Stimulated activated CD4-positive, alpha-beta T cell treated with anti-CD3 and anti-CD28 coated beads, Interleukin-2, amount 100 ng/mL, for 48 hours (primary cell): ENCODE measurements around the gene SSR3.
"Not testable (repeated sequence)": the region's sequence is repeated elsewhere in the genome, so short reads cannot be mapped to it uniquely, and the experiment has no call there.

Experiments used
- DNase-seq, 2 donors: peaks; one replicate each; pipeline ENCODE4 v3.0.0-alpha.2; 2020

Gene SSR3

GRCh38 chr3:156575641-156576040, 20.7 kb upstream of the SSR3 start:
- DNase-seq, result no peak

- DNase-seq, result not testable (repeated sequence)
These were observed 15.0 kb upstream of the SSR3 start for GRCh38 chr3:156569881-156570280.

- DNase-seq, result not testable (repeated sequence)
These were observed 14.1 kb upstream of the SSR3 start for GRCh38 chr3:156569016-156569415.

- DNase-seq, result no peak
These were observed 9.2 kb upstream of the SSR3 start for GRCh38 chr3:156563900-156564682.

GRCh38 chr3:156562486-156562885, 7.6 kb upstream of the SSR3 start:
- not testable (repeated sequence) for DNase-seq

GRCh38 chr3:156561533-156561932, 6.6 kb upstream of the SSR3 start:
- no peak for DNase-seq

GRCh38 chr3:156559321-156559720, 4.4 kb upstream of the SSR3 start:
- DNase-seq, result no peak

GRCh38 chr3:156558389-156558788, 3.5 kb upstream of the SSR3 start:
- DNase-seq, result no peak

- no peak for DNase-seq
These were observed 439 bp downstream of the SSR3 start for GRCh38 chr3:156554515-156554841.

- DNase-seq, result no peak
These were observed 1.1 kb downstream of the SSR3 start for GRCh38 chr3:156553705-156554356.

GRCh38 chr3:156552973-156553372, 1.9 kb downstream of the SSR3 start:
- DNase-seq, result no peak

- no peak for DNase-seq
These were observed 3.2 kb downstream of the SSR3 start for GRCh38 chr3:156551746-156552145.

- DNase-seq, result no peak
These were observed 3.7 kb downstream of the SSR3 start for GRCh38 chr3:156551261-156551660.

- no peak for DNase-seq
These were observed 6.0 kb downstream of the SSR3 start for GRCh38 chr3:156548902-156549301.

- no peak for DNase-seq
These were observed 6.8 kb downstream of the SSR3 start for GRCh38 chr3:156548041-156548687.

- DNase-seq, result no peak
These were observed 7.3 kb downstream of the SSR3 start for GRCh38 chr3:156547637-156548036.

- no peak for DNase-seq
These were observed 11.8 kb downstream of the SSR3 start for GRCh38 chr3:156543043-156543555.

- no peak for DNase-seq
These were observed 12.5 kb downstream of the SSR3 start for GRCh38 chr3:156542101-156543042.

GRCh38 chr3:156539802-156540201, 15.1 kb downstream of the SSR3 start:
- DNase-seq, result no peak

- DNase-seq, result no peak
These were observed 15.9 kb downstream of the SSR3 start for GRCh38 chr3:156539051-156539450.

- no peak for DNase-seq
These were observed 18.2 kb downstream of the SSR3 start for GRCh38 chr3:156536524-156537316.

GRCh38 chr3:156535798-156536197, 19.1 kb downstream of the SSR3 start:
- no peak for DNase-seq
